Suppressor macrophage treated with lipopolysaccharide for 4 hours (primary cell): Measurements from ENCODE around the gene MORN1.
A peak's percentile ranks its signal among the peaks of the same experiment; 100 is the strongest.

Experiments used
- DNase-seq: peaks from one replicate; pipeline ENCODE4 v3.0.0-alpha.2; 2020

MORN1 gene

GRCh38 chr1:2418791-2419320 is 27.5 kb upstream of the MORN1 start:
- no peak for DNase-seq

- no peak for DNase-seq
Observed at GRCh38 chr1:2417833-2418225, 26.5 kb upstream of the MORN1 start.

GRCh38 chr1:2417083-2417832 is 25.9 kb upstream of the MORN1 start:
- no peak for DNase-seq

GRCh38 chr1:2416403-2416802 is 25.0 kb upstream of the MORN1 start:
- no peak for DNase-seq

- DNase-seq, result no peak
Observed at GRCh38 chr1:2415801-2416208, 24.5 kb upstream of the MORN1 start.

- no peak for DNase-seq
Observed at GRCh38 chr1:2415337-2415736, 24.0 kb upstream of the MORN1 start.

- peak; percentile 70 for DNase-seq
Observed at GRCh38 chr1:2414297-2414958, 23.1 kb upstream of the MORN1 start.

GRCh38 chr1:2413495-2414296 is 22.3 kb upstream of the MORN1 start:
- DNase-seq, result no peak

- DNase-seq, result no peak
Observed at GRCh38 chr1:2412773-2413494, 21.6 kb upstream of the MORN1 start.

GRCh38 chr1:2412395-2412772 is 21.0 kb upstream of the MORN1 start, which contains the start of gene PEX10:
Gene PEX10, minus strand, starts transcription at chr1:2412564. Its CDS starts 62 bp downstream, at chr1:2412502.
- DNase-seq, result peak; percentile 99

- no peak for DNase-seq
Observed at GRCh38 chr1:2411801-2412394, 20.5 kb upstream of the MORN1 start.

- DNase-seq, result no peak
Observed at GRCh38 chr1:2409745-2410144, 18.4 kb upstream of the MORN1 start.

- no peak for DNase-seq
Observed at GRCh38 chr1:2408859-2409276, 17.5 kb upstream of the MORN1 start.

- no peak for DNase-seq
Observed at GRCh38 chr1:2408456-2408855, 17.1 kb upstream of the MORN1 start.

- no peak for DNase-seq
Observed at GRCh38 chr1:2407991-2408275, 16.6 kb upstream of the MORN1 start.

- DNase-seq, result no peak
Observed at GRCh38 chr1:2407166-2407990, 16.0 kb upstream of the MORN1 start.

- DNase-seq, result no peak
Observed at GRCh38 chr1:2406451-2407041, 15.2 kb upstream of the MORN1 start.

- DNase-seq, result no peak
Observed at GRCh38 chr1:2405588-2406295, 14.4 kb upstream of the MORN1 start.

- DNase-seq, result no peak
Observed at GRCh38 chr1:2404890-2405511, 13.6 kb upstream of the MORN1 start.
